Liver (tissue), 9 donors: Measurements from ENCODE around the gene PRKCG. TPM values are rescaled to one million over a fixed set of nuclear protein-coding genes. Genes with fewer than 3 reads are reported as not detected.
A peak's percentile ranks its signal among the peaks of the same experiment; 100 is the strongest.

ENCODE experiments used
- DNase-seq: peaks from one replicate; pipeline ENCODE4 v3.0.0-alpha.2; 2017; ENCODE audit warnings: low spot score
- H3K27ac ChIP-seq, 2 donors: one replicate each; pipeline ENCODE4 v1.7.0; 2013; ENCODE audit warnings: inconsistent platforms in 2 of 2, low read length in 2 of 2, control low read depth in 1 of 2, low read depth in 1 of 2, mild to moderate bottlenecking in 1 of 2
- H3K27me3 ChIP-seq, 4 donors: one replicate each; pipeline versions ENCODE4 v1.6.1 to v1.7.0; 2013; ENCODE audit warnings: low read length in 3 of 4, inconsistent platforms in 1 of 4, mild to moderate bottlenecking in 1 of 4, moderate library complexity in 1 of 4; ENCODE audit not compliant: control insufficient read depth in 4 of 4, insufficient read depth in 4 of 4
- H3K36me3 ChIP-seq, 4 donors: one replicate each; pipeline versions ENCODE4 v1.6.1 to v1.7.0; 2013; ENCODE audit warnings: low read length in 3 of 4, mild to moderate bottlenecking in 3 of 4, low read depth in 1 of 4, moderate library complexity in 1 of 4; ENCODE audit not compliant: control insufficient read depth in 4 of 4, insufficient read depth in 3 of 4
- H3K4me1 ChIP-seq, 4 donors: one replicate each; pipeline versions ENCODE4 v1.6.1 to v1.7.0; 2013; ENCODE audit warnings: low read length in 3 of 4, mild to moderate bottlenecking in 3 of 4, moderate library complexity in 1 of 4; ENCODE audit not compliant: control insufficient read depth in 4 of 4, insufficient read depth in 4 of 4
- H3K4me3 ChIP-seq, 3 donors: one replicate each; pipeline versions ENCODE4 v1.6.1 to v1.7.0; 2013; ENCODE audit warnings: low read length in 3 of 3, control low read depth in 1 of 3, low read depth in 1 of 3, mild to moderate bottlenecking in 1 of 3
- H3K9ac ChIP-seq, 2 donors: one replicate each; pipeline ENCODE4 v1.7.0; 2013; ENCODE audit warnings: low read length in 2 of 2, mild to moderate bottlenecking in 2 of 2, moderate library complexity in 2 of 2, control low read depth in 1 of 2, low read depth in 1 of 2
- H3K9me3 ChIP-seq, 4 donors: one replicate each; pipeline versions ENCODE4 v1.6.1 to v1.7.0; 2013; ENCODE audit warnings: low read length in 3 of 4; ENCODE audit not compliant: control insufficient read depth in 4 of 4
- EGR1 ChIP-seq, 2 donors: IDR thresholded peaks; 2 replicates each; pipeline ENCODE4 v1.6.1; 2016 to 2018; ENCODE audit warnings: antibody characterized with exemption in 2 of 2, low read depth in 2 of 2
- FOXA1 ChIP-seq: IDR thresholded peaks from 2 replicates; pipeline ENCODE4 v1.6.1; 2016; ENCODE audit warnings: antibody characterized with exemption
- FOXA2 ChIP-seq: IDR thresholded peaks from 2 replicates; pipeline ENCODE4 v1.6.1; 2016; ENCODE audit warnings: antibody characterized with exemption
- HNF4G ChIP-seq: IDR thresholded peaks from 2 replicates; pipeline ENCODE4 v1.6.1; 2016; ENCODE audit warnings: antibody characterized with exemption
- JUND ChIP-seq, 2 donors: IDR thresholded peaks; 2 replicates each; pipeline ENCODE4 v1.6.1; 2016; ENCODE audit warnings: antibody characterized with exemption in 2 of 2
- MAX ChIP-seq: IDR thresholded peaks from 2 replicates; pipeline ENCODE4 v1.6.1; 2016; ENCODE audit warnings: antibody characterized with exemption
- NR2F2 ChIP-seq: IDR thresholded peaks from 2 replicates; pipeline ENCODE4 v1.6.1; 2016; ENCODE audit warnings: antibody characterized with exemption
- RXRA ChIP-seq, 2 donors: IDR thresholded peaks; 2 replicates each; pipeline ENCODE4 v1.6.1; 2017 to 2018; ENCODE audit warnings: antibody characterized with exemption in 2 of 2, mild to moderate bottlenecking in 1 of 2
- TAF1 ChIP-seq: conservative IDR thresholded peaks from 2 replicates; pipeline ENCODE4 v1.6.1; 2016; ENCODE audit warnings: antibody characterized with exemption, mild to moderate bottlenecking
- YY1 ChIP-seq: IDR thresholded peaks from 2 replicates; pipeline ENCODE4 v1.6.1; 2016; ENCODE audit warnings: antibody characterized with exemption, mild to moderate bottlenecking
- whole genome bisulfite sequencing: extraction: QIAGEN DNeasy Blood & Tissue Kit; methylation state at CpG from one replicate; pipeline ENCODE4 v1.1.7; 2013; 5-methylcytosine and 5-hydroxymethylcytosine counted together
- polyA plus RNA-seq, 2 donors: library from polyadenylated mRNA; stranded (reverse) in 1 of 2; unstranded in 1 of 2; fragments of 200-250 nt in 1 of 2; fragments of >200 nt in 1 of 2; fragmentation: Nextera tagmentation in 1 of 2; extraction: Ambion mirVana in 1 of 2; gene quantifications; one replicate each; pipeline versions ENCODE4 v1.2.1 to v1.2.3, GENCODE V29; 2013 to 2015
- total RNA-seq, 2 donors: library from RNA; depleted of rRNA; stranded (reverse); fragments of >200 nt; gene quantifications; one replicate each; pipeline ENCODE4 v1.2.3, GENCODE V29; 2014
- TF ChIP-seq, protein P1 (sequence below): IDR thresholded peaks from 2 replicates; pipeline ENCODE4 v1.6.1; 2016; ENCODE audit warnings: antibody characterized with exemption
- TF ChIP-seq, protein P2 (sequence below): IDR thresholded peaks from 2 replicates; pipeline ENCODE4 v1.6.1; 2016; ENCODE audit warnings: antibody characterized with exemption
- TF ChIP-seq, protein P3 (sequence below): fragments of 150-350 bp; IDR thresholded peaks from 2 replicates; pipeline ENCODE4 v1.5.1; 2017; ENCODE audit warnings: improper control_type of control experiment, low read depth, low read length; ENCODE audit not compliant: missing input control
- TF ChIP-seq, protein P4 (sequence below): IDR thresholded peaks from 2 replicates; pipeline ENCODE4 v1.6.1; 2016; ENCODE audit warnings: antibody characterized with exemption, mild to moderate bottlenecking
- donor health status: healthy.
- donor health status: healthy.
- donor health status: healthy.
- donor health status: healthy.
- donor health status: healthy.

Gene PRKCG
- total and polyA plus RNA-seq, 4 donors, result 0.09 TPM; not detected in 3

DNA sequence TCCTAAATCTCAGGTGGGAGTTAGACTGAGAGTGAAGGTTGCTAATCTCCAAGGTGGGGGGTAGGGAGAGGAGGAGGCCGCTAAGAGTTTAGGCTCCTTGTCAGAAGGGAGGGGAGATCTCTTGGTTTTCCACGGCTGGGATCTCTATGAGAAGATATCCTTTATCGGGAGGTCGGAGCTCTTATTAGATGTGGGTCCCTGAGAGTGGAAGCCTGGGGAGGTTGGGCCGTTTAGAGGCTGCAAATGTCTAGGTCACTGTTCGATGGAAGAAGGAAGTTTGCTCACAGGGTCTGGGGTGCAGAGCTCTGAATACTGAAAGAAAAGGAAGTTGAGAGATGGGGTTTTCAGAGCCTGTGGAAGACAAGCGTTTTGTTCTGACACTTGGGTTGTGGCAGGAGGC is 10.5 kb upstream of the PRKCG start:
- peaks cover 3 to 15% (median 9%) of the 10 kb centered on the region in 4 donors for H3K36me3 ChIP-seq
- H3K9ac ChIP-seq, result no peak overlapping the region
- peak overlapping the region in 1 of 2 donors; percentile 54 for H3K27ac ChIP-seq
- no peak for TF ChIP-seq MAX
- TF ChIP-seq, protein P1, sequence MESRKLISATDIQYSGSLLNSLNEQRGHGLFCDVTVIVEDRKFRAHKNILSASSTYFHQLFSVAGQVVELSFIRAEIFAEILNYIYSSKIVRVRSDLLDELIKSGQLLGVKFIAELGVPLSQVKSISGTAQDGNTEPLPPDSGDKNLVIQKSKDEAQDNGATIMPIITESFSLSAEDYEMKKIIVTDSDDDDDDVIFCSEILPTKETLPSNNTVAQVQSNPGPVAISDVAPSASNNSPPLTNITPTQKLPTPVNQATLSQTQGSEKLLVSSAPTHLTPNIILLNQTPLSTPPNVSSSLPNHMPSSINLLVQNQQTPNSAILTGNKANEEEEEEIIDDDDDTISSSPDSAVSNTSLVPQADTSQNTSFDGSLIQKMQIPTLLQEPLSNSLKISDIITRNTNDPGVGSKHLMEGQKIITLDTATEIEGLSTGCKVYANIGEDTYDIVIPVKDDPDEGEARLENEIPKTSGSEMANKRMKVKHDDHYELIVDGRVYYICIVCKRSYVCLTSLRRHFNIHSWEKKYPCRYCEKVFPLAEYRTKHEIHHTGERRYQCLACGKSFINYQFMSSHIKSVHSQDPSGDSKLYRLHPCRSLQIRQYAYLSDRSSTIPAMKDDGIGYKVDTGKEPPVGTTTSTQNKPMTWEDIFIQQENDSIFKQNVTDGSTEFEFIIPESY, result no peak
- no peak for TF ChIP-seq JUND (IDR thresholded peaks at IDR 0.05)
- TF ChIP-seq NR2F2, result no peak
- TF ChIP-seq HNF4G, result no peak
- TF ChIP-seq, protein P2, sequence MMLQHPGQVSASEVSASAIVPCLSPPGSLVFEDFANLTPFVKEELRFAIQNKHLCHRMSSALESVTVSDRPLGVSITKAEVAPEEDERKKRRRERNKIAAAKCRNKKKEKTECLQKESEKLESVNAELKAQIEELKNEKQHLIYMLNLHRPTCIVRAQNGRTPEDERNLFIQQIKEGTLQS, result no peak
- TF ChIP-seq TAF1, result no peak
- TF ChIP-seq EGR1 (IDR thresholded peaks at IDR 0.05; ENCODE audit: low read depth in 2 of 2), result no peak
- no peak for TF ChIP-seq YY1
- TF ChIP-seq, protein P3, sequence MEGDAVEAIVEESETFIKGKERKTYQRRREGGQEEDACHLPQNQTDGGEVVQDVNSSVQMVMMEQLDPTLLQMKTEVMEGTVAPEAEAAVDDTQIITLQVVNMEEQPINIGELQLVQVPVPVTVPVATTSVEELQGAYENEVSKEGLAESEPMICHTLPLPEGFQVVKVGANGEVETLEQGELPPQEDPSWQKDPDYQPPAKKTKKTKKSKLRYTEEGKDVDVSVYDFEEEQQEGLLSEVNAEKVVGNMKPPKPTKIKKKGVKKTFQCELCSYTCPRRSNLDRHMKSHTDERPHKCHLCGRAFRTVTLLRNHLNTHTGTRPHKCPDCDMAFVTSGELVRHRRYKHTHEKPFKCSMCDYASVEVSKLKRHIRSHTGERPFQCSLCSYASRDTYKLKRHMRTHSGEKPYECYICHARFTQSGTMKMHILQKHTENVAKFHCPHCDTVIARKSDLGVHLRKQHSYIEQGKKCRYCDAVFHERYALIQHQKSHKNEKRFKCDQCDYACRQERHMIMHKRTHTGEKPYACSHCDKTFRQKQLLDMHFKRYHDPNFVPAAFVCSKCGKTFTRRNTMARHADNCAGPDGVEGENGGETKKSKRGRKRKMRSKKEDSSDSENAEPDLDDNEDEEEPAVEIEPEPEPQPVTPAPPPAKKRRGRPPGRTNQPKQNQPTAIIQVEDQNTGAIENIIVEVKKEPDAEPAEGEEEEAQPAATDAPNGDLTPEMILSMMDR, result no peak
- no peak for TF ChIP-seq FOXA2
- no peaks in the 10 kb centered on the region for H3K9me3 ChIP-seq
- H3K4me1 ChIP-seq, result peaks cover 0 to 18% (median 8%) of the 10 kb centered on the region in 4 donors
- H3K27me3 ChIP-seq, result no peaks in the 10 kb centered on the region
- no peak for DNase-seq
- WGBS, result 74% methylated on average over 7 of the region's 7 CpGs
- no peak overlapping the region for H3K4me3 ChIP-seq

- Histone ChIP-seq H3K36me3 (peaks cover 3 to 15% (median 9%) of the 10 kb centered on the region in 4 donors), H3K9me3 (no peaks in the 10 kb centered on the region), H3K4me3 (no peak overlapping the region), H3K27ac (no peak overlapping the region), H3K9ac (no peak overlapping the region), H3K27me3 (no peaks in the 10 kb centered on the region), H3K4me1 (peaks cover 0 to 18% (median 8%) of the 10 kb centered on the region in 4 donors)
- no peak for TF ChIP-seq RXRA (IDR thresholded peaks at IDR 0.05)
- TF ChIP-seq, protein P4, sequence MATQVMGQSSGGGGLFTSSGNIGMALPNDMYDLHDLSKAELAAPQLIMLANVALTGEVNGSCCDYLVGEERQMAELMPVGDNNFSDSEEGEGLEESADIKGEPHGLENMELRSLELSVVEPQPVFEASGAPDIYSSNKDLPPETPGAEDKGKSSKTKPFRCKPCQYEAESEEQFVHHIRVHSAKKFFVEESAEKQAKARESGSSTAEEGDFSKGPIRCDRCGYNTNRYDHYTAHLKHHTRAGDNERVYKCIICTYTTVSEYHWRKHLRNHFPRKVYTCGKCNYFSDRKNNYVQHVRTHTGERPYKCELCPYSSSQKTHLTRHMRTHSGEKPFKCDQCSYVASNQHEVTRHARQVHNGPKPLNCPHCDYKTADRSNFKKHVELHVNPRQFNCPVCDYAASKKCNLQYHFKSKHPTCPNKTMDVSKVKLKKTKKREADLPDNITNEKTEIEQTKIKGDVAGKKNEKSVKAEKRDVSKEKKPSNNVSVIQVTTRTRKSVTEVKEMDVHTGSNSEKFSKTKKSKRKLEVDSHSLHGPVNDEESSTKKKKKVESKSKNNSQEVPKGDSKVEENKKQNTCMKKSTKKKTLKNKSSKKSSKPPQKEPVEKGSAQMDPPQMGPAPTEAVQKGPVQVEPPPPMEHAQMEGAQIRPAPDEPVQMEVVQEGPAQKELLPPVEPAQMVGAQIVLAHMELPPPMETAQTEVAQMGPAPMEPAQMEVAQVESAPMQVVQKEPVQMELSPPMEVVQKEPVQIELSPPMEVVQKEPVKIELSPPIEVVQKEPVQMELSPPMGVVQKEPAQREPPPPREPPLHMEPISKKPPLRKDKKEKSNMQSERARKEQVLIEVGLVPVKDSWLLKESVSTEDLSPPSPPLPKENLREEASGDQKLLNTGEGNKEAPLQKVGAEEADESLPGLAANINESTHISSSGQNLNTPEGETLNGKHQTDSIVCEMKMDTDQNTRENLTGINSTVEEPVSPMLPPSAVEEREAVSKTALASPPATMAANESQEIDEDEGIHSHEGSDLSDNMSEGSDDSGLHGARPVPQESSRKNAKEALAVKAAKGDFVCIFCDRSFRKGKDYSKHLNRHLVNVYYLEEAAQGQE, result no peak
- no peak for TF ChIP-seq NR2F2
- TF ChIP-seq, protein P2, result no peak
- TF ChIP-seq TAF1, result no peak
- TF ChIP-seq, protein P1, result no peak
- no peak for TF ChIP-seq YY1
- TF ChIP-seq FOXA1, result no peak
- TF ChIP-seq, protein P3, result no peak
- no peak for TF ChIP-seq FOXA2
- 94% methylated on average over 6 of the region's 6 CpGs for WGBS
- DNase-seq, result no peak
These were observed 9.2 kb upstream of the PRKCG start for GRCh38 chr19:53872762-53873161.
